Endothelial cell (in vitro differentiated cells): ENCODE data around the gene GAK. TPM values are rescaled to one million over a fixed set of nuclear protein-coding genes. Genes with fewer than 3 reads are reported as not detected.

Experiments
- DNase-seq: peaks from one replicate; pipeline ENCODE4 v3.0.0; 2021; ENCODE audit warnings: low spot score
- H3K27ac Mint-ChIP-seq: one replicate; pipeline ENCODE4 v1.8.0; 2021; ENCODE audit warnings: mixed read lengths, inconsistent platforms; ENCODE audit not compliant: unreplicated experiment
- H3K27me3 Mint-ChIP-seq: one replicate; pipeline ENCODE4 v1.8.0; 2021; ENCODE audit warnings: mild to moderate bottlenecking, moderate library complexity, mixed read lengths, inconsistent platforms; ENCODE audit not compliant: unreplicated experiment
- H3K36me3 Mint-ChIP-seq: one replicate; pipeline ENCODE4 v1.8.0; 2021; ENCODE audit warnings: mild to moderate bottlenecking, low read depth, mixed read lengths, inconsistent platforms; ENCODE audit not compliant: unreplicated experiment
- H3K4me1 Mint-ChIP-seq: one replicate; pipeline ENCODE4 v1.8.0; 2021; ENCODE audit warnings: mild to moderate bottlenecking, mixed read lengths, inconsistent platforms; ENCODE audit not compliant: unreplicated experiment
- H3K4me3 Mint-ChIP-seq: one replicate; pipeline ENCODE4 v1.8.0; 2021; ENCODE audit warnings: mild to moderate bottlenecking, mixed read lengths, inconsistent platforms; ENCODE audit not compliant: unreplicated experiment
- H3K9me3 Mint-ChIP-seq: one replicate; pipeline ENCODE4 v1.8.0; 2021; ENCODE audit warnings: mixed read lengths, inconsistent platforms; ENCODE audit not compliant: unreplicated experiment
- total RNA-seq: library from RNA; stranded (reverse); fragmentation: NEBNext Ultra II Directional; extraction: Animal tissue kit (Norgen Biotek cat#: 25700); gene quantifications from one replicate; pipeline ENCODE4 v1.2.1, GENCODE V29; 2021; ENCODE audit not compliant: unreplicated experiment
- TF ChIP-seq, protein P1 (sequence below): fragments of 200-600 bp; sonication (generic); IDR thresholded peaks from one replicate; pipeline ENCODE4 v1.5.0; 2021; ENCODE audit warnings: antibody characterized with exemption; ENCODE audit not compliant: unreplicated experiment

GAK gene
- total RNA-seq, 1 donor from 2014 or later = 112 TPM

GRCh38 chr4:859496-859895, 72.6 kb downstream of the GAK start:
- Mint-ChIP-seq H3K27me3 (peaks cover 6% of the 10 kb centered on the region), H3K9me3 (no peaks in the 10 kb centered on the region), H3K36me3 (peaks cover 66% of the 10 kb centered on the region), H3K4me3 (no peak overlapping the region), H3K4me1 (no peaks in the 10 kb centered on the region), H3K27ac (no peak overlapping the region)
- DNase-seq = no peak
- TF ChIP-seq, protein P1, sequence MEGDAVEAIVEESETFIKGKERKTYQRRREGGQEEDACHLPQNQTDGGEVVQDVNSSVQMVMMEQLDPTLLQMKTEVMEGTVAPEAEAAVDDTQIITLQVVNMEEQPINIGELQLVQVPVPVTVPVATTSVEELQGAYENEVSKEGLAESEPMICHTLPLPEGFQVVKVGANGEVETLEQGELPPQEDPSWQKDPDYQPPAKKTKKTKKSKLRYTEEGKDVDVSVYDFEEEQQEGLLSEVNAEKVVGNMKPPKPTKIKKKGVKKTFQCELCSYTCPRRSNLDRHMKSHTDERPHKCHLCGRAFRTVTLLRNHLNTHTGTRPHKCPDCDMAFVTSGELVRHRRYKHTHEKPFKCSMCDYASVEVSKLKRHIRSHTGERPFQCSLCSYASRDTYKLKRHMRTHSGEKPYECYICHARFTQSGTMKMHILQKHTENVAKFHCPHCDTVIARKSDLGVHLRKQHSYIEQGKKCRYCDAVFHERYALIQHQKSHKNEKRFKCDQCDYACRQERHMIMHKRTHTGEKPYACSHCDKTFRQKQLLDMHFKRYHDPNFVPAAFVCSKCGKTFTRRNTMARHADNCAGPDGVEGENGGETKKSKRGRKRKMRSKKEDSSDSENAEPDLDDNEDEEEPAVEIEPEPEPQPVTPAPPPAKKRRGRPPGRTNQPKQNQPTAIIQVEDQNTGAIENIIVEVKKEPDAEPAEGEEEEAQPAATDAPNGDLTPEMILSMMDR = no peak

- Mint-ChIP-seq H3K36me3 (peaks cover 69% of the 10 kb centered on the region), H3K4me3 (peak overlapping the region; percentile 59), H3K27me3 (peaks cover 6% of the 10 kb centered on the region), H3K27ac (no peak overlapping the region), H3K9me3 (no peaks in the 10 kb centered on the region), H3K4me1 (no peaks in the 10 kb centered on the region)
- TF ChIP-seq, protein P1 = no peak
- DNase-seq = no peak
Observed at GRCh38 chr4:858831-859451, 73.2 kb downstream of the GAK start.

- H3K9me3 Mint-ChIP-seq = no peaks in the 10 kb centered on the region
- peaks cover 65% of the 10 kb centered on the region for H3K36me3 Mint-ChIP-seq
- no peak for DNase-seq
- TF ChIP-seq, protein P1 = no peak
- H3K4me3 Mint-ChIP-seq = peak overlapping the region; percentile 80
- no peak overlapping the region for H3K27ac Mint-ChIP-seq
- H3K27me3 Mint-ChIP-seq = peaks cover 6% of the 10 kb centered on the region
- H3K4me1 Mint-ChIP-seq = no peaks in the 10 kb centered on the region
Observed at GRCh38 chr4:858041-858481, 74.1 kb downstream of the GAK start.

DNA sequence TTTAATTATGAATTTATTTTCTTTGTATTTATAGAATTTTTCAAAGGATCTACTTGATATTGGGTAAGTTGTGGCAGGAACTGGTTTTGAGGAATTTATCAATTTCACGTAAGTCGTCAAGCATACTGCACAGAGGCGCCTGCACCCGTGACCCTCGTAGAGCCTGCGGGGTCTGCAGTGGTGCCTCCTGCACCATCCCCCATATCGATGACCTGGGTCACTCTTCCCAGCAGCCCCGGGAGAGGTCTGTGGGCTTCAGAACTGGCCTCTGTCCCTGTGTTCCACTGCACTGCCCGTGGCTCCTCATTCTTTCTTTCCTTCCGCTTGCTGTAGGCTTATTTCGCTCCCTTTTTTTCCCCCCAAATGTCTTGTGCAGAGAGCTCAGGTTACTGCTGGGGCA, 74.7 kb downstream of the GAK start:
- Mint-ChIP-seq H3K9me3 (no peaks in the 10 kb centered on the region), H3K36me3 (peaks cover 65% of the 10 kb centered on the region), H3K4me1 (no peaks in the 10 kb centered on the region), H3K27me3 (peaks cover 6% of the 10 kb centered on the region), H3K27ac (no peak overlapping the region), H3K4me3 (peak overlapping the region; percentile 80)
- TF ChIP-seq, protein P1 = no peak
- DNase-seq = no peak

- Mint-ChIP-seq H3K27me3 (peaks cover 6% of the 10 kb centered on the region), H3K27ac (no peak overlapping the region), H3K4me3 (peak overlapping the region; percentile 64), H3K36me3 (peaks cover 58% of the 10 kb centered on the region), H3K4me1 (no peaks in the 10 kb centered on the region), H3K9me3 (no peaks in the 10 kb centered on the region)
- TF ChIP-seq, protein P1 = no peak
- DNase-seq = no peak
Observed at GRCh38 chr4:856225-856901, 75.8 kb downstream of the GAK start.
